Pancreas (tissue), 10 donors: ENCODE results near the gene FAAP100. TPM values are rescaled to one million over a fixed set of nuclear protein-coding genes. Genes with fewer than 3 reads are reported as not detected.

Source experiments
- ATAC-seq, 4 donors: fragments of 200-7000 bp; cut with Tn5 transposase; one replicate each; pipeline versions ENCODE4 v1.8.0 to v1.9.1; 2020; ENCODE audit warnings: mild to moderate bottlenecking in 4 of 4, moderate library complexity in 4 of 4
- DNase-seq, 6 donors: peaks; one replicate each; pipeline ENCODE4 v3.0.0-alpha.2; 2020
- FAIRE-seq: peaks from 2 replicates; lab custom pipeline; 2012; peaks lifted over from hg19 to GRCh38; lab: Jason Lieb, UNC
- H3K27ac ChIP-seq, 4 donors: fragments of 200-600 bp; sonication (generic); 1 replicate in 3 of 4; 2 replicates in 1 of 4; pipeline versions ENCODE4 v1.5.0 to v1.8.0; 2020
- H3K27me3 ChIP-seq, 4 donors: fragments of 200-600 bp; one replicate each; pipeline ENCODE4 v1.8.0; 2021
- H3K36me3 ChIP-seq, 3 donors: fragments of 200-600 bp; sonication (generic) in 1 of 3; one replicate each; pipeline versions ENCODE4 v1.5.0 to v1.8.0; 2020 to 2021
- H3K4me1 ChIP-seq, 3 donors: fragments of 200-600 bp; one replicate each; pipeline ENCODE4 v1.8.0; 2021
- H3K4me3 ChIP-seq, 4 donors: fragments of 200-600 bp; sonication (generic) in 2 of 4; one replicate each; pipeline versions ENCODE4 v1.5.0 to v1.8.0; 2020 to 2021
- H3K9me3 ChIP-seq, 4 donors: fragments of 200-600 bp; one replicate each; pipeline ENCODE4 v1.8.0; 2021
- CTCF ChIP-seq, 4 donors: fragments of 200-600 bp; sonication (generic) in 3 of 4; IDR thresholded peaks; one replicate each; pipeline versions ENCODE4 v1.5.0 to v1.8.0; 2021; ENCODE audit warnings: antibody characterized with exemption in 4 of 4
- WGBS, 2 donors: extraction: QIAGEN DNeasy Blood & Tissue Kit; methylation state at CpG; one replicate each; pipeline ENCODE4 v1.1.7; 2013; 5-methylcytosine and 5-hydroxymethylcytosine counted together
- intact Hi-C, 3 donors: fragments of 100-400 bp; cut with DNase I; formaldehyde crosslinking; loops; one replicate each; pipeline versions ENCODE4 v1.11.1 to v1.14.2; 2022
- polyA plus RNA-seq, 2 donors: library from polyadenylated mRNA; stranded (reverse); fragments of 200-250 nt; gene quantifications; one replicate each; pipeline ENCODE4 v1.2.3, GENCODE V29; 2013
- total RNA-seq, 6 donors: library from RNA; stranded (reverse); fragmentation: NEBNext Ultra II Directional in 4 of 6; extraction: Animal tissue kit (Norgen Biotek cat#: 25700) in 4 of 6; gene quantifications; one replicate each; pipeline versions ENCODE4 v1.2.1 to v1.2.4, GENCODE V29; 2021 to 2023
- donor health status: healthy with polysubstance abuse.
- donor health status: DM: no; HTN: no; CAD: no; lungs with moderate emphysema.
- donor health status: DM: no; HTN: no; CAD: no.
- donor health status: control.
- donor health status: control.
- donor health status: Bipolar disorder and iron deficiency.
- donor health status: DM: yes; HTN: yes; CAD: no.
- donor health status: DM: no; HTN: no; CAD: no.
- donor health status: DM: no; HTN: no; CAD: no.
- donor health status: DM: yes; HTN: yes; CAD: no.

Gene FAAP100
- total and polyA plus RNA-seq, 8 donors: 9.4 to 66.0 (median 14.8) TPM

GRCh38 chr17:81502471-81503017, 49.6 kb downstream of the FAAP100 start:
- H3K27me3 ChIP-seq: no peaks in the 10 kb centered on the region
- no peak for ATAC-seq
- 71% methylated on average over 12 of the region's 12 CpGs for WGBS, 2 donors

GRCh38 chr17:81500047-81500446, 52.1 kb downstream of the FAAP100 start:
- H3K4me3 ChIP-seq: no peak overlapping the region
- H3K36me3 ChIP-seq: no peaks in the 10 kb centered on the region
- H3K27me3 ChIP-seq: no peaks in the 10 kb centered on the region
- no peaks in the 10 kb centered on the region for H3K9me3 ChIP-seq
- ATAC-seq (no peak), DNase-seq (no peak), FAIRE-seq (no peak)
- intact Hi-C loops: no loop called here
- H3K4me1 ChIP-seq: no peaks in the 10 kb centered on the region
- 76% methylated on average over 7 of the region's 7 CpGs for WGBS, 2 donors
- no peak for TF ChIP-seq CTCF (IDR thresholded peaks at IDR 0.05)
- no peak overlapping the region for H3K27ac ChIP-seq

More at GRCh38 chr17:81502471-81503017, 49.6 kb downstream of the FAAP100 start:
- TF ChIP-seq CTCF (IDR thresholded peaks at IDR 0.05): no peak
- Histone ChIP-seq H3K36me3 (no peaks in the 10 kb centered on the region), H3K27ac (no peak overlapping the region), H3K4me3 (no peak overlapping the region), H3K9me3 (no peaks in the 10 kb centered on the region), H3K4me1 (no peaks in the 10 kb centered on the region)
- DNase-seq (peak in 1 of 6 donors; percentile 12), FAIRE-seq (no peak)
- intact Hi-C loops: no loop called here

- peak in 1 of 6 donors; percentile 77 for DNase-seq
Measured at GRCh38 chr17:81499601-81499970, 52.6 kb downstream of the FAAP100 start.

DNA sequence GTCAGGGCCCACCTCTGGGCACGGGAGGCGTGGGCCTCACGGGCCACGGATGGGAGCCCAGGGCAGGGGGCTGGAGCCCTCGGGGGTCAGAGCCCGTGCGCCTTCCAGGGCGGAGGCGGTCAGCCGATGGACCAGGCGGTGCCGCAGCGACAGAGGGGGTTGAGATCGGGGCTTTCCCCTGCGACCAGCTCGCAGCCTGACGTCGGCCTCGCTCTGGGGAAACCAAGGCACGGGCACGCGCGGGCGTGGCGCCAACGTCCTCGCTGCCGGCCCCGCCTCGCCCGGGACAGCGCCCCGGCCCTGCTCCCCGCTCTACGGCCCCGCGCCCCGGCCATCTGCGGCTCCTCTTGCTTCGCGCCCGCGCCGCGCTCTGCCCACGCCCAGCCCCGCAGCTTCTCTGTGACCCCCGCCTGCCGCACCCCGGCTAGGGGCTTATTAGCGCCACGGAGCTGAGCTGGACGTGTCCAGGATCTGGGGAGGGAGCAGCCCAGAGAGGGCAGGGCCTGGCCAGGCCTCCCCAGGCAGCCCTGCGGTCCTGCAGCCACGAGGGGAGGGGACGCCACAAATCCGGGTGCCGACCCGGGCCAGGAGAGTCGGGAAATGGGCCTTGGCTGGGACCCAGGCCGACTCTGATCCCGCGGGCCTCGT, 53.1 kb downstream of the FAAP100 start:
- 53 to 78% methylated on average over 49 to 64 of the region's 64 CpGs for WGBS, 2 donors
- DNase-seq: no peak

More at GRCh38 chr17:81499601-81499970, 52.6 kb downstream of the FAAP100 start:
- ATAC-seq: no peak
- H3K27ac ChIP-seq: no peak overlapping the region
- no peaks in the 10 kb centered on the region for H3K36me3 ChIP-seq
- intact Hi-C loops: no loop called here
- FAIRE-seq: no peak
- 68 to 77% methylated on average over 12 of the region's 12 CpGs for WGBS, 2 donors
- H3K9me3 ChIP-seq: no peaks in the 10 kb centered on the region
- H3K4me1 ChIP-seq: no peaks in the 10 kb centered on the region
- no peaks in the 10 kb centered on the region for H3K27me3 ChIP-seq
- H3K4me3 ChIP-seq: no peak overlapping the region
- TF ChIP-seq CTCF (IDR thresholded peaks at IDR 0.05): no peak

More for the DNA sequence above, 53.1 kb downstream of the FAAP100 start:
- Histone ChIP-seq H3K4me1 (no peaks in the 10 kb centered on the region), H3K4me3 (no peak overlapping the region), H3K27me3 (no peaks in the 10 kb centered on the region), H3K36me3 (no peaks in the 10 kb centered on the region), H3K9me3 (no peaks in the 10 kb centered on the region), H3K27ac (no peak overlapping the region)
- no peak for FAIRE-seq
- no peak for ATAC-seq
- no peak for TF ChIP-seq CTCF (IDR thresholded peaks at IDR 0.05)
- intact Hi-C loops: no loop called here
